H1 (cell line): Measurements from ENCODE around the gene UNK. TPM values are rescaled to one million over a fixed set of nuclear protein-coding genes. Genes with fewer than 3 reads are reported as not detected.

ENCODE experiments used
- CTCF ChIA-PET: fragments of 300-600 bp; sonication (Branson Sonifier 250); formaldehyde crosslinking; loops from one replicate; lab custom pipeline; 2021; ENCODE audit not compliant: partially characterized antibody; lab: Charles Lee
- POLR2A ChIA-PET: fragments of 300-600 bp; sonication (Branson Sonifier 250); formaldehyde crosslinking; loops from one replicate; lab custom pipeline; 2021; ENCODE audit warnings: inconsistent platforms; ENCODE audit not compliant: partially characterized antibody; lab: Charles Lee
- DNase-seq, 2 experiments: peaks; one replicate each; pipeline versions ENCODE4 v3.0.0 to v3.0.0-alpha.2; 2010 to 2022; ENCODE audit warnings: low spot score in 2 of 2, low read depth in 1 of 2, mixed read lengths in 1 of 2
- FAIRE-seq: peaks from 2 replicates; lab custom pipeline; 2011; peaks lifted over from hg19 to GRCh38; lab: Jason Lieb, UNC
- H2AFZ ChIP-seq: 2 replicates; pipeline ENCODE4 v1.8.1; 2012; ENCODE audit warnings: low read length, inconsistent platforms
- H2AK5ac ChIP-seq: 2 replicates; pipeline ENCODE4 v1.6.1; 2013; ENCODE audit warnings: low read depth, low read length
- H2BK120ac ChIP-seq: replicated peaks from 2 replicates; pipeline ENCODE3; 2013; ENCODE audit warnings: low read depth, low read length, inconsistent platforms
- H2BK12ac ChIP-seq: 2 replicates; pipeline ENCODE4 v1.6.1; 2013; ENCODE audit warnings: low read depth, low read length
- H2BK15ac ChIP-seq: 2 replicates; pipeline ENCODE4 v1.6.1; 2013; ENCODE audit warnings: low read length
- H2BK20ac ChIP-seq: 2 replicates; pipeline ENCODE4 v1.6.1; 2013; ENCODE audit warnings: low read length
- H2BK5ac ChIP-seq: 2 replicates; pipeline ENCODE4 v1.6.1; 2013; ENCODE audit warnings: low read depth, low read length
- H3K14ac ChIP-seq: 2 replicates; pipeline ENCODE4 v1.6.1; 2013; ENCODE audit warnings: inconsistent platforms; ENCODE audit not compliant: insufficient read length
- H3K18ac ChIP-seq: 2 replicates; pipeline ENCODE4 v1.6.1; 2013; ENCODE audit warnings: low read length; ENCODE audit errors: extremely low read depth
- H3K23ac ChIP-seq: 2 replicates; pipeline ENCODE4 v1.6.1; 2013; ENCODE audit warnings: inconsistent platforms; ENCODE audit not compliant: insufficient read length
- H3K23me2 ChIP-seq: 2 replicates; pipeline ENCODE4 v1.6.1; 2013; ENCODE audit warnings: low read depth, low read length
- H3K27ac ChIP-seq: 2 replicates; pipeline ENCODE4 v1.6.1; 2011; ENCODE audit warnings: low read depth, low read length, inconsistent platforms
- H3K27me3 ChIP-seq, 4 experiments: replicated peaks in 1 of 4; 1 replicate in 1 of 4; 2 replicates in 3 of 4; pipeline versions ENCODE4 v1.6.1 to v1.8.1; 2011 to 2013; ENCODE audit warnings: low read length in 3 of 4, mild to moderate bottlenecking in 3 of 4, inconsistent platforms in 2 of 4, mixed read lengths in 2 of 4, moderate library complexity in 1 of 4; ENCODE audit not compliant: control insufficient read depth in 3 of 4, insufficient read depth in 3 of 4; ENCODE audit errors: extremely low read depth in 1 of 4
- H3K36me3 ChIP-seq, 4 experiments: 2 replicates each; pipeline versions ENCODE4 v1.6.1 to v1.8.1; 2011 to 2013; ENCODE audit warnings: mild to moderate bottlenecking in 4 of 4, low read length in 3 of 4, moderate library complexity in 2 of 4, control low read depth in 1 of 4, inconsistent platforms in 1 of 4; ENCODE audit not compliant: insufficient read depth in 4 of 4, control insufficient read depth in 2 of 4
- H3K4ac ChIP-seq: replicated peaks from 2 replicates; pipeline ENCODE3; 2013; ENCODE audit warnings: low read length, low read depth, mixed read lengths, inconsistent platforms; ENCODE audit not compliant: insufficient read length
- H3K4me1 ChIP-seq, 4 experiments: replicated peaks in 1 of 4; 1 replicate in 1 of 4; 2 replicates in 3 of 4; pipeline versions ENCODE4 v1.6.1 to v1.8.1; 2011 to 2013; ENCODE audit warnings: low read length in 3 of 4, inconsistent platforms in 2 of 4, mixed read lengths in 1 of 4; ENCODE audit not compliant: insufficient read depth in 4 of 4, control insufficient read depth in 3 of 4
- H3K4me2 ChIP-seq, 2 experiments: 2 replicates each; pipeline versions ENCODE4 v1.6.1 to v1.8.1; 2011 to 2013; ENCODE audit warnings: low read depth in 2 of 2, low read length in 2 of 2, control low read depth in 1 of 2, inconsistent platforms in 1 of 2, mild to moderate bottlenecking in 1 of 2; ENCODE audit not compliant: insufficient read depth in 1 of 2
- H3K4me3 ChIP-seq, 4 experiments: fragments of 200-600, 300-600 bp in 1 of 4; sonication (generic), shearing (Covaris generic), sonication (Bioruptor Twin) in 1 of 4; 2 replicates each; pipeline versions ENCODE4 v1.5.1 to v1.8.1; 2011 to 2016; ENCODE audit warnings: low read length in 4 of 4, low read depth in 3 of 4, control low read depth in 2 of 4, inconsistent platforms in 2 of 4, mild to moderate bottlenecking in 2 of 4, mixed read lengths in 1 of 4, moderate library complexity in 1 of 4; ENCODE audit not compliant: insufficient read depth in 2 of 4; ENCODE audit errors: extremely low read depth in 1 of 4
- H3K56ac ChIP-seq: replicated peaks from 2 replicates; pipeline ENCODE3; 2013; ENCODE audit warnings: low read depth, mild to moderate bottlenecking, mixed read lengths, low read length, inconsistent platforms; ENCODE audit not compliant: insufficient read length
- H3K79me1 ChIP-seq: 2 replicates; pipeline ENCODE4 v1.6.1; 2013; ENCODE audit warnings: low read depth, low read length, control low read depth
- H3K79me2 ChIP-seq, 2 experiments: 2 replicates each; pipeline versions ENCODE4 v1.6.1 to v1.8.1; 2012 to 2013; ENCODE audit warnings: low read length in 2 of 2, mild to moderate bottlenecking in 2 of 2, inconsistent platforms in 1 of 2; ENCODE audit not compliant: insufficient read depth in 2 of 2, control insufficient read depth in 1 of 2
- H3K9ac ChIP-seq, 4 experiments: replicated peaks in 1 of 4; 1 replicate in 1 of 4; 2 replicates in 3 of 4; pipeline versions ENCODE4 v1.6.1 to v1.8.1; 2011 to 2013; ENCODE audit warnings: low read depth in 3 of 4, low read length in 3 of 4, control low read depth in 2 of 4, mild to moderate bottlenecking in 2 of 4, moderate library complexity in 2 of 4, inconsistent platforms in 1 of 4; ENCODE audit errors: extremely low read depth in 1 of 4
- H3K9me3 ChIP-seq, 2 experiments: 2 replicates each; pipeline versions ENCODE4 v1.6.1 to v1.8.1; 2012 to 2013; ENCODE audit warnings: mild to moderate bottlenecking in 2 of 2, moderate library complexity in 2 of 2, control low read depth in 1 of 2, inconsistent platforms in 1 of 2, low read depth in 1 of 2, low read length in 1 of 2, mixed read lengths in 1 of 2; ENCODE audit not compliant: insufficient read depth in 2 of 2
- H4K20me1 ChIP-seq, 2 experiments: replicated peaks in 1 of 2; 2 replicates each; pipeline versions ENCODE3 to v1.8.1; 2011 to 2013; ENCODE audit warnings: inconsistent platforms in 2 of 2, low read length in 2 of 2, mild to moderate bottlenecking in 1 of 2; ENCODE audit not compliant: insufficient read depth in 2 of 2, control insufficient read depth in 1 of 2
- H4K5ac ChIP-seq: 2 replicates; pipeline ENCODE4 v1.6.1; 2013; ENCODE audit warnings: low read length, low read depth, mixed read lengths, inconsistent platforms; ENCODE audit not compliant: insufficient read length
- H4K8ac ChIP-seq: 2 replicates; pipeline ENCODE4 v1.8.0; 2013; ENCODE audit warnings: mild to moderate bottlenecking, moderate library complexity, low read length, inconsistent platforms; ENCODE audit not compliant: insufficient read depth; ENCODE audit errors: extremely low read depth
- H4K91ac ChIP-seq: replicated peaks from 2 replicates; pipeline ENCODE3; 2013; ENCODE audit warnings: low read length, mixed read lengths, inconsistent platforms; ENCODE audit not compliant: insufficient read length
- CHD1 ChIP-seq: IDR thresholded peaks from 2 replicates; pipeline ENCODE4 v1.6.1; 2012; ENCODE audit warnings: low read depth, low read length, improper control_type of control experiment
- KDM1A ChIP-seq: fragments of 200-600, 300-600 bp; sonication (generic); IDR thresholded peaks from 2 replicates; pipeline ENCODE4 v1.7.1; 2016; ENCODE audit warnings: mild to moderate bottlenecking, low read length, borderline replicate concordance
- MAFK ChIP-seq: IDR thresholded peaks from 2 replicates; pipeline ENCODE4 v1.6.1; 2012; ENCODE audit warnings: low read depth, mild to moderate bottlenecking, improper control_type of control experiment, low read length
- RXRA ChIP-seq: IDR thresholded peaks from 2 replicates; pipeline ENCODE4 v1.6.1; 2011; ENCODE audit warnings: low read depth, mild to moderate bottlenecking, low read length, moderate library complexity; ENCODE audit not compliant: insufficient read depth
- SIN3A ChIP-seq, 2 experiments: IDR thresholded peaks in 1 of 2; conservative IDR thresholded peaks in 1 of 2; 2 replicates each; pipeline ENCODE4 v1.6.1; 2011 to 2012; ENCODE audit warnings: low read length in 2 of 2, improper control_type of control experiment in 1 of 2, low read depth in 1 of 2, mild to moderate bottlenecking in 1 of 2
- SIRT6 ChIP-seq: IDR thresholded peaks from one replicate; pipeline ENCODE4 v1.7.1; 2012; ENCODE audit warnings: low read length, inconsistent platforms
- SRF ChIP-seq: IDR thresholded peaks from 2 replicates; pipeline ENCODE4 v1.6.1; 2011; ENCODE audit warnings: mild to moderate bottlenecking, low read depth, low read length, moderate library complexity
- SUZ12 ChIP-seq: fragments of 200-600 bp; sonication (generic); IDR thresholded peaks from 2 replicates; pipeline ENCODE4 v1.6.1; 2012; ENCODE audit warnings: mild to moderate bottlenecking, inconsistent platforms, low read length, moderate library complexity, mixed read lengths
- TCF12 ChIP-seq: IDR thresholded peaks from 2 replicates; pipeline ENCODE4 v1.6.1; 2011; ENCODE audit warnings: low read depth, mild to moderate bottlenecking, low read length
- WGBS, 2 experiments: shearing (Covaris generic) in 1 of 2; methylation state at CpG; one replicate each; pipeline versions ENCODE4 v1.1.6 to v1.1.7; 2013 to 2015; ENCODE audit warnings: low lambda C conversion rate in 2 of 2, mixed read lengths in 2 of 2, inconsistent platforms in 1 of 2, low coverage in 1 of 2, missing lambda C conversion rate in 1 of 2; ENCODE audit not compliant: insufficient replicate concordance in 2 of 2, insufficient coverage in 1 of 2, insufficient read length in 1 of 2; ENCODE audit errors: extremely low coverage in 1 of 2, missing lambda C conversion rate in 1 of 2; 5-methylcytosine and 5-hydroxymethylcytosine counted together
- polyA plus RNA-seq, 7 experiments: library from polyadenylated mRNA; depleted of rRNA in 3 of 7; stranded (reverse) in 5 of 7; unstranded in 2 of 7; fragments of >200 nt in 5 of 7; fragments of 200-250 nt in 2 of 7; gene quantifications; 1 replicate in 5 of 7; 2 replicates in 1 of 7; 4 replicates in 1 of 7; pipeline versions ENCODE4 v1.2.1 to v1.2.3, GENCODE V29; 2011 to 2013; ENCODE audit warnings: missing spikeins in 2 of 7, mixed read lengths in 2 of 7
- total RNA-seq: library from RNA; stranded (reverse); fragmentation: NEBNext Ultra II Directional; extraction: Animal tissue kit (Norgen Biotek cat#: 25700); gene quantifications from 2 replicates; pipeline ENCODE4 v1.2.1, GENCODE V29; 2021
- TF ChIP-seq, protein P1 (sequence below): IDR thresholded peaks from 2 replicates; pipeline ENCODE4 v1.6.1; 2011; ENCODE audit warnings: low read depth, mild to moderate bottlenecking, low read length; ENCODE audit not compliant: insufficient read depth
- TF ChIP-seq, protein P2 (sequence below): IDR thresholded peaks from 2 replicates; pipeline ENCODE4 v1.6.1; 2012; ENCODE audit warnings: inconsistent platforms

Gene UNK
- total and polyA plus RNA-seq, 2 of the 8 experiments (the other 6 are each of a cell fraction or from before 2014, with no cell fraction given): 24.2 to 33.3 TPM

DNA sequence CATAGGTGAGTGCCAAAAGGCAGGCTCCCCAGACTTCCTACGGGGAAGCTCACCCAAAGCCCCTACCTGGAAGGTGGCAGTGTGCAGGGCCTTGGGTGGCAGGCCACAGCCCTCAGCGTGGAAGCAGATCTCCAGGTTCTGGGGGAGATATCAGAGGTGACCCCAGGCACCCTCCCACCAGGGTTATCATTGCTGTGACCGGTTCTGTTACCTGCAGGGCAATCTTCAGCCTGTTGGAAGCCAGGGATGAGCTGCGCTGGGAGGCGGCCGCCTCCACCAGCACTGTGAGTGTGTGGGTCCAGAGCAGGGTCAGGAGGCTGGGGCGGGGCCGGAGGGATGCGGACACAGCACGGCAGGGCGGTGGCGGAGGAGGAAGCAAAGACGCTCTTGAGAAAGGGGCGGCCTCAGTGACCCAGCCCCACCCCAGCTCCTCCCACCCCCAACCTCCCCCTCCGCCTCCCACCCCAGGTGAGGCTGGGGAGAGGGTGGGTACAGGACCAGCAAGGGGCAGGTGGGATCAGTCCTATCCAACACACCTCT, 46.5 kb downstream of the UNK start:
- no peak overlapping the region for H3K23ac ChIP-seq
- no peak overlapping the region for H2AK5ac ChIP-seq
- peak overlapping the region; percentile 92; the same call in 1 of the 2 replicates for H2BK5ac ChIP-seq
- H2BK120ac ChIP-seq: no peak overlapping the region
- H2BK20ac ChIP-seq: peak overlapping the region; percentile 61; the same call in 1 of the 2 replicates
- peak overlapping the region; percentile 2; the same call in 1 of the 2 replicates for H3K18ac ChIP-seq
- H3K27me3 ChIP-seq: no peaks in the 10 kb centered on the region
- H2AFZ ChIP-seq: no peak overlapping the region
- peak overlapping the region; percentile 21 to 48; a peak in 3 of 4 replicates for H3K4me2 ChIP-seq
- no peak overlapping the region for H3K27ac ChIP-seq
- peak overlapping the region; percentile 47 for H3K4ac ChIP-seq
- H3K4me1 ChIP-seq: peaks cover 0 to 39% (median 29%) of the 10 kb centered on the region in 4 experiments; a peak in 6 of 7 replicates
- no peaks in the 10 kb centered on the region for H4K20me1 ChIP-seq
- FAIRE-seq (no peak), DNase-seq (no peak)
- no peaks in the 10 kb centered on the region for H3K9me3 ChIP-seq
- ChIA-PET POLR2A (interaction anchor here (0.9 to 16.0 kb wide), 8 partner anchors 13 to 149 kb away, joined by 3 to 216 read pairs (median 6); partner anchors contain the start of genes UNC13D, UNK and WBP2), CTCF (interaction anchor here (0.6 to 21.9 kb wide), 23 partner anchors 15 to 415 kb away, joined by 3 to 563 read pairs (median 6); partner anchors contain the start of genes GALK1, SMIM5, TRIM65 and UNC13D)
- H3K36me3 ChIP-seq: peaks cover 0 to 4% (median 0%) of the 10 kb centered on the region in 4 experiments; a peak in 1 of 8 replicates
- 0 out of 2 replicates have a peak, but pooled peaks cover 2% of the 10 kb centered on the region for H3K79me1 ChIP-seq
- no peak overlapping the region for H4K91ac ChIP-seq
- H3K56ac ChIP-seq: peak overlapping the region; percentile 18
- H3K23me2 ChIP-seq: peaks cover 2% of the 10 kb centered on the region; the same call in 1 of the 2 replicates
- no peak overlapping the region for H3K14ac ChIP-seq
- no peak overlapping the region for H3K4me3 ChIP-seq
- no peak overlapping the region for H3K9ac ChIP-seq
- H2BK12ac ChIP-seq: no peak overlapping the region; the same call in 1 of the 2 replicates
- 81% methylated on average over 8 of the region's 15 CpGs; no CpG with 5 or more reads in 1 of the 2 experiments for WGBS, 2 experiments
- no peak overlapping the region; the same call in 1 of the 2 replicates for H2BK15ac ChIP-seq
- peak overlapping the region; percentile 35 for H4K8ac ChIP-seq
- peak overlapping the region; percentile 20 for H4K5ac ChIP-seq
- H3K79me2 ChIP-seq: no peaks in the 10 kb centered on the region
- no peak for TF ChIP-seq SUZ12
- TF ChIP-seq SRF: no peak
- TF ChIP-seq MAFK: no peak
- TF ChIP-seq KDM1A: no peak
- TF ChIP-seq, protein P1, sequence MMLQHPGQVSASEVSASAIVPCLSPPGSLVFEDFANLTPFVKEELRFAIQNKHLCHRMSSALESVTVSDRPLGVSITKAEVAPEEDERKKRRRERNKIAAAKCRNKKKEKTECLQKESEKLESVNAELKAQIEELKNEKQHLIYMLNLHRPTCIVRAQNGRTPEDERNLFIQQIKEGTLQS: no peak
- TF ChIP-seq, protein P2, sequence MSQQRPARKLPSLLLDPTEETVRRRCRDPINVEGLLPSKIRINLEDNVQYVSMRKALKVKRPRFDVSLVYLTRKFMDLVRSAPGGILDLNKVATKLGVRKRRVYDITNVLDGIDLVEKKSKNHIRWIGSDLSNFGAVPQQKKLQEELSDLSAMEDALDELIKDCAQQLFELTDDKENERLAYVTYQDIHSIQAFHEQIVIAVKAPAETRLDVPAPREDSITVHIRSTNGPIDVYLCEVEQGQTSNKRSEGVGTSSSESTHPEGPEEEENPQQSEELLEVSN: no peak
- TF ChIP-seq CHD1: no peak
- no peak for TF ChIP-seq SIRT6
- no peak for TF ChIP-seq SIN3A (conservative IDR thresholded peaks at IDR 0.05 in 1 of 2, IDR thresholded peaks at IDR 0.05 in 1 of 2; ENCODE audit: low read depth in 1 of 2, low read length in 2 of 2)
- no peak for TF ChIP-seq TCF12
- TF ChIP-seq RXRA: no peak
